Endothelial cell of umbilical vein (primary cell): ENCODE measurements around the gene ERBB4. TPM values are rescaled to one million over a fixed set of nuclear protein-coding genes. Genes with fewer than 3 reads are reported as not detected.

Source experiments
- BruUV-seq: library from RNA; stranded (reverse); fragments of 400-500 nt; replicated peaks from 2 replicates; lab custom pipeline; 2021; lab: Mats Ljungman, UMichigan
- CTCF ChIA-PET: fragments of 300-600, 350-600 bp; sonication (Branson Sonifier 250); formaldehyde crosslinking; loops from one replicate; lab custom pipeline; 2021; ENCODE audit warnings: antibody characterized with exemption, inconsistent platforms; lab: Charles Lee
- POLR2A ChIA-PET: fragments of 300-600, 350-600 bp; sonication (Branson Sonifier 250); formaldehyde crosslinking; loops from one replicate; lab custom pipeline; 2021; ENCODE audit warnings: antibody characterized with exemption, inconsistent platforms; lab: Charles Lee
- DNase-seq: peaks from one replicate; pipeline ENCODE4 v3.0.0-alpha.2; 2011; ENCODE audit warnings: low read depth, low spot score
- FAIRE-seq: peaks from 2 replicates; lab custom pipeline; 2011; peaks lifted over from hg19 to GRCh38; lab: Jason Lieb, UNC
- H2AFZ ChIP-seq: 2 replicates; pipeline ENCODE4 v1.6.0; 2012; ENCODE audit warnings: low read depth, low read length, control low read depth, inconsistent platforms
- H3K27ac ChIP-seq: 2 replicates; pipeline ENCODE4 v1.5.1; 2011; ENCODE audit warnings: low read depth, mild to moderate bottlenecking, control low read depth, low read length, moderate library complexity; ENCODE audit not compliant: insufficient read depth
- H3K27me3 ChIP-seq, 2 experiments: 2 replicates each; pipeline versions ENCODE4 v1.6.0 to v1.6.1; 2011; ENCODE audit warnings: low read length in 2 of 2, mixed read lengths in 1 of 2; ENCODE audit not compliant: control insufficient read depth in 2 of 2, insufficient read depth in 2 of 2
- H3K36me3 ChIP-seq, 2 experiments: 2 replicates in 1 of 2; 3 replicates in 1 of 2; pipeline ENCODE4 v1.5.1; 2011; ENCODE audit warnings: low read length in 2 of 2, mild to moderate bottlenecking in 1 of 2, moderate library complexity in 1 of 2; ENCODE audit not compliant: control insufficient read depth in 2 of 2, insufficient read depth in 2 of 2; ENCODE audit errors: extremely low read depth in 1 of 2
- H3K4me1 ChIP-seq: 3 replicates; pipeline ENCODE4 v1.5.1; 2011; ENCODE audit warnings: mild to moderate bottlenecking, low read length; ENCODE audit not compliant: control insufficient read depth, insufficient read depth; ENCODE audit errors: extremely low read depth
- H3K4me2 ChIP-seq: 2 replicates; pipeline ENCODE4 v1.6.1; 2011; ENCODE audit warnings: low read length, control low read depth, mixed read lengths; ENCODE audit not compliant: insufficient read depth
- H3K4me3 ChIP-seq, 3 experiments: fragments of 200-600 bp in 1 of 3; sonication (generic), shearing (Covaris generic) in 1 of 3; replicated peaks in 1 of 3; 2 replicates each; pipeline ENCODE4 v1.5.1; 2011 to 2016; ENCODE audit warnings: control low read depth in 3 of 3, low read length in 3 of 3, mild to moderate bottlenecking in 2 of 3, inconsistent platforms in 1 of 3, low read depth in 1 of 3, moderate library complexity in 1 of 3; ENCODE audit not compliant: insufficient read depth in 1 of 3
- H3K79me2 ChIP-seq: 2 replicates; pipeline ENCODE4 v1.6.0; 2012; ENCODE audit warnings: low read length, inconsistent platforms; ENCODE audit not compliant: control insufficient read depth, insufficient read depth
- H3K9ac ChIP-seq: replicated peaks from 2 replicates; pipeline ENCODE3; 2011; ENCODE audit warnings: low read length, control low read depth; ENCODE audit not compliant: insufficient read depth; ENCODE audit errors: extremely low read depth
- H3K9me1 ChIP-seq: replicated peaks from 3 replicates; pipeline ENCODE4 v1.6.0; 2011; ENCODE audit warnings: mild to moderate bottlenecking, low read length; ENCODE audit not compliant: control insufficient read depth, insufficient read depth; ENCODE audit errors: extremely low read depth
- H3K9me3 ChIP-seq: replicated peaks from 2 replicates; pipeline ENCODE4 v1.5.1; 2012; ENCODE audit warnings: low read length, inconsistent platforms; ENCODE audit not compliant: control insufficient read depth, insufficient read depth
- H4K20me1 ChIP-seq: replicated peaks from 2 replicates; pipeline ENCODE3; 2011; ENCODE audit warnings: mild to moderate bottlenecking, low read length; ENCODE audit not compliant: control insufficient read depth, insufficient read depth; ENCODE audit errors: extremely low read depth
- EZH2 ChIP-seq: IDR thresholded peaks from 2 replicates; pipeline ENCODE4 v1.6.1; 2012; ENCODE audit warnings: borderline replicate concordance, low read depth, mild to moderate bottlenecking, moderate library complexity, low read length, inconsistent platforms; ENCODE audit not compliant: severe bottlenecking
- FOS ChIP-seq: IDR thresholded peaks from 2 replicates; pipeline ENCODE4 v1.6.1; 2011; ENCODE audit warnings: mild to moderate bottlenecking, low read length, moderate library complexity, borderline replicate concordance; ENCODE audit not compliant: insufficient read depth
- GATA2 ChIP-seq: IDR thresholded peaks from 2 replicates; pipeline ENCODE4 v1.7.0; 2011; ENCODE audit warnings: low read depth, mild to moderate bottlenecking, moderate library complexity, mixed read lengths, low read length; ENCODE audit not compliant: insufficient read length, insufficient read depth
- JUN ChIP-seq: IDR thresholded peaks from 2 replicates; pipeline ENCODE4 v1.6.1; 2011; ENCODE audit warnings: borderline replicate concordance, low read depth; ENCODE audit not compliant: insufficient read length, insufficient read depth
- MYC ChIP-seq: IDR thresholded peaks from one replicate; pipeline ENCODE4 v1.6.1; 2011; ENCODE audit warnings: mild to moderate bottlenecking, low read depth, low read length
- POLR2A ChIP-seq: IDR thresholded peaks from 2 replicates; pipeline ENCODE4 v1.6.1; 2012; ENCODE audit warnings: low read depth, mild to moderate bottlenecking, control low read depth, low read length
- POLR2AphosphoS5 ChIP-seq: IDR thresholded peaks from 2 replicates; pipeline ENCODE4 v1.6.1; 2012; ENCODE audit warnings: low read depth, mild to moderate bottlenecking, control low read depth, low read length, moderate library complexity; ENCODE audit not compliant: insufficient read depth
- dilution Hi-C: fragments of 300-500 bp; cut with MboI; formaldehyde crosslinking; loops from one replicate; pipeline ENCODE4 v1.15.0; 2019; ENCODE audit warnings: low sequenced_read_pairs; ENCODE audit not compliant: extremely low pct_ligation_motif_present
- intact Hi-C: fragments of 100-400 bp; cut with micrococcal nuclease; formaldehyde crosslinking; loops from one replicate; pipeline ENCODE4 v1.10.0; 2022
- polyA plus RNA-seq, 4 experiments: library from polyadenylated mRNA; depleted of rRNA in 3 of 4; stranded (reverse) in 3 of 4; unstranded in 1 of 4; fragments of >200 nt; gene quantifications; 2 replicates each; pipeline versions ENCODE4 v1.2.1 to v1.2.3, GENCODE V29; 2011 to 2012; ENCODE audit warnings: missing spikeins in 1 of 4
- total RNA-seq: library from RNA; stranded (reverse); gene quantifications from 2 replicates; pipeline ENCODE4 v1.2.3, GENCODE V29; 2021
- TF ChIP-seq, protein P1 (sequence below): IDR thresholded peaks from 2 replicates; pipeline ENCODE4 v1.6.1; 2011; ENCODE audit not compliant: insufficient read depth, insufficient read length
- TF ChIP-seq, protein P2 (sequence below), 2 donors: IDR thresholded peaks; 1 replicate in 1 of 2; 2 replicates in 1 of 2; pipeline ENCODE4 v1.5.1; 2011; ENCODE audit warnings: low read length in 2 of 2, mild to moderate bottlenecking in 2 of 2, moderate library complexity in 2 of 2, control low read depth in 1 of 2, inconsistent platforms in 1 of 2, low read depth in 1 of 2; ENCODE audit not compliant: insufficient read depth in 1 of 2; ENCODE audit errors: extremely low read depth in 1 of 2

ERBB4 gene
- total and polyA plus RNA-seq, 2 donors (not counting 3 experiments of a cell fraction or from before 2014, with no cell fraction given) = 0.01 to 0.27 TPM

DNA sequence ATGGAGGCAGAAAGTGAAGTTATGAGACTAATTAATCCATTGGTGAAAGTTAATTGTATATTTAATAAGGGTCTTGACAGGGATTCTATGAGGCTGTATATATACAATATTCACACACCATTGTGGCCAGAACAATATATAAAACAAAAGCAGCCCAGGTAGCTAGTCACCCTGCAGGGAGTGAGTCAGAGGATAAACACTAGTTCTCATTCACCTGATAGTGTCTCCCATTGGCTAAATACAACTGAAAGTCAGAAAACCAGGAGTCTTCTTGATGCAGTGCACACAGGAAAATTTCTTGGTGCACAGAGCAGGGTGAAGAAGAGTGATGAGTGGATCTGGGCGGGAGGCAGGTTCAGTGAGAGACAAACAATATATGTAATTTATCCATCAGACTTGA, 465.2 kb downstream of the ERBB4 start:
- DNase-seq (no peak), FAIRE-seq (no peak)
- Histone ChIP-seq H3K9me1 (no peaks in the 10 kb centered on the region), H3K9me3 (no peaks in the 10 kb centered on the region), H3K4me2 (no peak overlapping the region), H3K36me3 (no peaks in the 10 kb centered on the region), H3K4me1 (no peaks in the 10 kb centered on the region), H3K27ac (no peak overlapping the region), H3K9ac (no peak overlapping the region), H2AFZ (no peak overlapping the region), H4K20me1 (no peaks in the 10 kb centered on the region), H3K79me2 (no peaks in the 10 kb centered on the region), H3K27me3 (no peaks in the 10 kb centered on the region), H3K4me3 (no peak overlapping the region)
- CTCF ChIA-PET = interaction anchor here (1.4 to 1.7 kb wide), 2 partner anchors 11 to 68 kb away, joined by 3 to 4 read pairs; no protein-coding TSS in a partner anchor
- BruUV-seq = no TSS peak
- TF ChIP-seq EZH2 = no peak
- no peak for TF ChIP-seq POLR2A
- no peak for TF ChIP-seq POLR2AphosphoS5
- TF ChIP-seq MYC = no peak
- TF ChIP-seq, protein P1, sequence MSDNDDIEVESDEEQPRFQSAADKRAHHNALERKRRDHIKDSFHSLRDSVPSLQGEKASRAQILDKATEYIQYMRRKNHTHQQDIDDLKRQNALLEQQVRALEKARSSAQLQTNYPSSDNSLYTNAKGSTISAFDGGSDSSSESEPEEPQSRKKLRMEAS = no peak
- TF ChIP-seq, protein P2, sequence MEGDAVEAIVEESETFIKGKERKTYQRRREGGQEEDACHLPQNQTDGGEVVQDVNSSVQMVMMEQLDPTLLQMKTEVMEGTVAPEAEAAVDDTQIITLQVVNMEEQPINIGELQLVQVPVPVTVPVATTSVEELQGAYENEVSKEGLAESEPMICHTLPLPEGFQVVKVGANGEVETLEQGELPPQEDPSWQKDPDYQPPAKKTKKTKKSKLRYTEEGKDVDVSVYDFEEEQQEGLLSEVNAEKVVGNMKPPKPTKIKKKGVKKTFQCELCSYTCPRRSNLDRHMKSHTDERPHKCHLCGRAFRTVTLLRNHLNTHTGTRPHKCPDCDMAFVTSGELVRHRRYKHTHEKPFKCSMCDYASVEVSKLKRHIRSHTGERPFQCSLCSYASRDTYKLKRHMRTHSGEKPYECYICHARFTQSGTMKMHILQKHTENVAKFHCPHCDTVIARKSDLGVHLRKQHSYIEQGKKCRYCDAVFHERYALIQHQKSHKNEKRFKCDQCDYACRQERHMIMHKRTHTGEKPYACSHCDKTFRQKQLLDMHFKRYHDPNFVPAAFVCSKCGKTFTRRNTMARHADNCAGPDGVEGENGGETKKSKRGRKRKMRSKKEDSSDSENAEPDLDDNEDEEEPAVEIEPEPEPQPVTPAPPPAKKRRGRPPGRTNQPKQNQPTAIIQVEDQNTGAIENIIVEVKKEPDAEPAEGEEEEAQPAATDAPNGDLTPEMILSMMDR (IDR thresholded peaks at IDR 0.05; ENCODE audit: extremely low read depth in 1 of 2, insufficient read depth in 1 of 2, low read depth in 1 of 2, low read length in 2 of 2) = no peak
- TF ChIP-seq FOS = no peak
- no peak for TF ChIP-seq GATA2
- TF ChIP-seq JUN = no peak
- intact Hi-C loops (no loop called here), dilution Hi-C loops (no loop called here)
- POLR2A ChIA-PET = no interaction called here
